Smooth muscle cell (in vitro differentiated cells): Measurements from ENCODE around the gene HOXD8. TPM values are rescaled to one million over a fixed set of nuclear protein-coding genes. Genes with fewer than 3 reads are reported as not detected.

Experiments
- DNase-seq: peaks from one replicate; lab custom pipeline; 2025; ENCODE audit not compliant: unreplicated experiment; lab: John Stamatoyannopoulos, UW
- H2AFZ ChIP-seq: fragments of 200-600 bp; sonication (generic); 2 replicates; pipeline ENCODE4 v1.6.0; 2016; ENCODE audit warnings: antibody characterized with exemption, low read depth, mild to moderate bottlenecking
- H3F3A ChIP-seq: fragments of 200-600 bp; sonication (generic); 2 replicates; pipeline ENCODE4 v1.6.0; 2017; ENCODE audit warnings: antibody characterized with exemption, low read depth
- H3K27ac ChIP-seq: fragments of 200-600 bp; sonication (generic); 2 replicates; pipeline ENCODE4 v1.5.1; 2016; ENCODE audit warnings: low read depth, mild to moderate bottlenecking
- H3K27me3 ChIP-seq: fragments of 200-600 bp; sonication (generic); 2 replicates; pipeline ENCODE4 v1.6.1; 2016; ENCODE audit warnings: low read depth, mild to moderate bottlenecking
- H3K36me3 ChIP-seq: fragments of 200-600 bp; sonication (generic); 2 replicates; pipeline ENCODE4 v1.5.1; 2016; ENCODE audit warnings: low read depth
- H3K4me1 ChIP-seq: fragments of 200-600 bp; sonication (generic); 2 replicates; pipeline ENCODE4 v1.5.1; 2016; ENCODE audit warnings: low read depth
- H3K4me2 ChIP-seq: fragments of 200-600 bp; sonication (generic); 2 replicates; pipeline ENCODE4 v1.6.0; 2016; ENCODE audit warnings: mild to moderate bottlenecking
- H3K4me3 ChIP-seq: fragments of 200-600 bp; sonication (generic); 2 replicates; pipeline ENCODE4 v1.5.1; 2016; ENCODE audit warnings: mild to moderate bottlenecking
- H3K79me2 ChIP-seq: fragments of 200-600 bp; sonication (generic); 2 replicates; pipeline ENCODE4 v1.6.0; 2016; ENCODE audit warnings: low read depth, mild to moderate bottlenecking
- H3K9ac ChIP-seq: fragments of 200-600 bp; sonication (generic); 2 replicates; pipeline ENCODE4 v1.6.0; 2016; ENCODE audit warnings: low read depth
- H3K9me3 ChIP-seq: fragments of 200-600 bp; sonication (generic); replicated peaks from 2 replicates; pipeline ENCODE4 v1.5.1; 2016; ENCODE audit warnings: low read depth
- H4K20me1 ChIP-seq: fragments of 200-600 bp; sonication (generic); 2 replicates; pipeline ENCODE4 v1.6.0; 2016; ENCODE audit warnings: low read depth
- CTCF ChIP-seq: fragments of 200-600 bp; sonication (generic); IDR thresholded peaks from 2 replicates; pipeline ENCODE4 v1.5.1; 2017; ENCODE audit warnings: borderline replicate concordance, mild to moderate bottlenecking, antibody characterized with exemption; ENCODE audit not compliant: insufficient read depth, poor library complexity, severe bottlenecking
- WGBS: methylation state at CpG from one replicate; pipeline ENCODE4 v1.1.7; 2016; ENCODE audit warnings: low lambda C conversion rate; 5-methylcytosine and 5-hydroxymethylcytosine counted together
- polyA plus RNA-seq: library from polyadenylated mRNA; unstranded; fragments of >200 nt; fragmentation: Nextera tagmentation; extraction: Ambion mirVana; gene quantifications from 2 replicates; pipeline ENCODE4 v1.2.1, GENCODE V29; 2016
- total RNA-seq: library from RNA; depleted of rRNA; stranded (reverse); fragments of >200 nt; gene quantifications from 2 replicates; pipeline ENCODE4 v1.2.3, GENCODE V29; 2014

HOXD8 gene
- total and polyA plus RNA-seq, 2 experiments from 2014 or later = 0.13 TPM; not detected in 1

GRCh38 chr2:176106581-176107539 is 22.6 kb upstream of the HOXD8 start, which contains the start of gene HOXD11:
TSS of gene HOXD11 (plus strand) at chr2:176107280. CDS start at chr2:176107356, 76 bp downstream.
- no peak within 1 kb of the TSS for H2AFZ ChIP-seq
- TF ChIP-seq CTCF = no peak
- H3K9ac ChIP-seq = no peak within 1 kb of the TSS
- no peaks in the 10 kb centered on the region for H3F3A ChIP-seq
- DNase-seq = no peak
- peak within 1 kb of the TSS; percentile 57 for H3K4me3 ChIP-seq
- peaks cover 92% of the 10 kb centered on the region for H3K27me3 ChIP-seq
- no peaks in the 10 kb centered on the region for H3K4me1 ChIP-seq
- H4K20me1 ChIP-seq = peaks cover 49% of the 10 kb centered on the region
- H3K36me3 ChIP-seq = no peaks in the 10 kb centered on the region
- 2% methylated on average over 53 of the region's 85 CpGs for WGBS
- peaks cover 19% of the 10 kb centered on the region for H3K79me2 ChIP-seq
- no peak within 1 kb of the TSS for H3K27ac ChIP-seq
- H3K9me3 ChIP-seq = no peaks in the 10 kb centered on the region
- H3K4me2 ChIP-seq = peak within 1 kb of the TSS; percentile 92

GRCh38 chr2:176107731-176108181 is 21.7 kb upstream of the HOXD8 start:
- H3K27ac ChIP-seq = no peak overlapping the region

GRCh38 chr2:176109192-176109901 is 20.2 kb upstream of the HOXD8 start:
- H3K4me1 ChIP-seq = no peaks in the 10 kb centered on the region
- no peaks in the 10 kb centered on the region for H3K9me3 ChIP-seq
- DNase-seq = no peak
- H3K36me3 ChIP-seq = no peaks in the 10 kb centered on the region
- peaks cover 74% of the 10 kb centered on the region for H4K20me1 ChIP-seq
- H3K79me2 ChIP-seq = peaks cover 29% of the 10 kb centered on the region
- H2AFZ ChIP-seq = no peak overlapping the region
- H3K4me3 ChIP-seq = peak overlapping the region; percentile 27
- H3F3A ChIP-seq = no peaks in the 10 kb centered on the region
- peaks cover 96% of the 10 kb centered on the region for H3K27me3 ChIP-seq
- H3K27ac ChIP-seq = no peak overlapping the region
- 46% methylated on average over 26 of the region's 26 CpGs for WGBS
- no peak overlapping the region for H3K9ac ChIP-seq
- H3K4me2 ChIP-seq = peak overlapping the region; percentile 82
- TF ChIP-seq CTCF = no peak

More at GRCh38 chr2:176107731-176108181, 21.7 kb upstream of the HOXD8 start:
- Histone ChIP-seq H3K36me3 (no peaks in the 10 kb centered on the region), H3K9me3 (no peaks in the 10 kb centered on the region), H3K4me3 (peak overlapping the region; percentile 48), H3K27me3 (peaks cover 92% of the 10 kb centered on the region), H3F3A (no peaks in the 10 kb centered on the region), H2AFZ (no peak overlapping the region), H3K9ac (no peak overlapping the region), H3K79me2 (peaks cover 20% of the 10 kb centered on the region), H4K20me1 (peaks cover 58% of the 10 kb centered on the region), H3K4me1 (no peaks in the 10 kb centered on the region), H3K4me2 (peak overlapping the region; percentile 82)
- no peak for DNase-seq
- no peak for TF ChIP-seq CTCF
- whole genome bisulfite sequencing = 3% methylated on average over 23 of the region's 59 CpGs
